Mammary epithelial cell (primary cell): ENCODE results near the gene OSM.

Source experiments
- EZH2 ChIP-seq: IDR thresholded peaks from 2 replicates; pipeline ENCODE4 v1.6.1; 2012; ENCODE audit warnings: low read length, inconsistent platforms, borderline replicate concordance
- TF ChIP-seq, protein P1 (sequence below), 2 donors: IDR thresholded peaks in 1 of 2; conservative IDR thresholded peaks in 1 of 2; 2 replicates each; pipeline ENCODE4 v1.5.1; 2011 to 2012; ENCODE audit warnings: inconsistent platforms in 2 of 2, low read length in 2 of 2, mild to moderate bottlenecking in 2 of 2, control low read depth in 1 of 2, low read depth in 1 of 2; ENCODE audit not compliant: insufficient read depth in 1 of 2; ENCODE audit errors: extremely low read depth in 1 of 2

DNA sequence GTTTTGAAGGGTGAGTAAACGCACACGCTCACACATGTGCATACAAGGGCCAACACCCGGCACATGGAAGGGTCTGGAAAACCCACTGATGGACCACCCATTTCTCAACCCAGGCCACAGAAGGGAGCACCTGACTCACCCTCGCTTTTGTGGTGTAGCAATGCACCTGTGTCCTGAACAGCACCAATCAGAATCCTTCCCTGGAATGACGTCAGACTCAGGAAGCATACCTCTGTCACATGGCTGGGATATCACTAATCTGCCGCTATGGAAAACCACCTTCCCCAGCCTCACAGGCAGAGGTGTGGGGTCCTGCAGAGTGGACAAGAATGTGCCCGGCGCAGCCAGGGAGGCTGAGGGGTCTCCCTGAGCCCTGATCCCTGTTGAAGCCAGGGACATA is 9.0 kb upstream of the OSM start:
- TF ChIP-seq, protein P1, sequence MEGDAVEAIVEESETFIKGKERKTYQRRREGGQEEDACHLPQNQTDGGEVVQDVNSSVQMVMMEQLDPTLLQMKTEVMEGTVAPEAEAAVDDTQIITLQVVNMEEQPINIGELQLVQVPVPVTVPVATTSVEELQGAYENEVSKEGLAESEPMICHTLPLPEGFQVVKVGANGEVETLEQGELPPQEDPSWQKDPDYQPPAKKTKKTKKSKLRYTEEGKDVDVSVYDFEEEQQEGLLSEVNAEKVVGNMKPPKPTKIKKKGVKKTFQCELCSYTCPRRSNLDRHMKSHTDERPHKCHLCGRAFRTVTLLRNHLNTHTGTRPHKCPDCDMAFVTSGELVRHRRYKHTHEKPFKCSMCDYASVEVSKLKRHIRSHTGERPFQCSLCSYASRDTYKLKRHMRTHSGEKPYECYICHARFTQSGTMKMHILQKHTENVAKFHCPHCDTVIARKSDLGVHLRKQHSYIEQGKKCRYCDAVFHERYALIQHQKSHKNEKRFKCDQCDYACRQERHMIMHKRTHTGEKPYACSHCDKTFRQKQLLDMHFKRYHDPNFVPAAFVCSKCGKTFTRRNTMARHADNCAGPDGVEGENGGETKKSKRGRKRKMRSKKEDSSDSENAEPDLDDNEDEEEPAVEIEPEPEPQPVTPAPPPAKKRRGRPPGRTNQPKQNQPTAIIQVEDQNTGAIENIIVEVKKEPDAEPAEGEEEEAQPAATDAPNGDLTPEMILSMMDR (conservative IDR thresholded peaks at IDR 0.05 in 1 of 2, IDR thresholded peaks at IDR 0.05 in 1 of 2; ENCODE audit: extremely low read depth in 1 of 2, insufficient read depth in 1 of 2, low read depth in 1 of 2, low read length in 2 of 2): no peak
- TF ChIP-seq EZH2: no peak
